ENCODE data around the gene XPOT.

Gene XPOT

DNA sequence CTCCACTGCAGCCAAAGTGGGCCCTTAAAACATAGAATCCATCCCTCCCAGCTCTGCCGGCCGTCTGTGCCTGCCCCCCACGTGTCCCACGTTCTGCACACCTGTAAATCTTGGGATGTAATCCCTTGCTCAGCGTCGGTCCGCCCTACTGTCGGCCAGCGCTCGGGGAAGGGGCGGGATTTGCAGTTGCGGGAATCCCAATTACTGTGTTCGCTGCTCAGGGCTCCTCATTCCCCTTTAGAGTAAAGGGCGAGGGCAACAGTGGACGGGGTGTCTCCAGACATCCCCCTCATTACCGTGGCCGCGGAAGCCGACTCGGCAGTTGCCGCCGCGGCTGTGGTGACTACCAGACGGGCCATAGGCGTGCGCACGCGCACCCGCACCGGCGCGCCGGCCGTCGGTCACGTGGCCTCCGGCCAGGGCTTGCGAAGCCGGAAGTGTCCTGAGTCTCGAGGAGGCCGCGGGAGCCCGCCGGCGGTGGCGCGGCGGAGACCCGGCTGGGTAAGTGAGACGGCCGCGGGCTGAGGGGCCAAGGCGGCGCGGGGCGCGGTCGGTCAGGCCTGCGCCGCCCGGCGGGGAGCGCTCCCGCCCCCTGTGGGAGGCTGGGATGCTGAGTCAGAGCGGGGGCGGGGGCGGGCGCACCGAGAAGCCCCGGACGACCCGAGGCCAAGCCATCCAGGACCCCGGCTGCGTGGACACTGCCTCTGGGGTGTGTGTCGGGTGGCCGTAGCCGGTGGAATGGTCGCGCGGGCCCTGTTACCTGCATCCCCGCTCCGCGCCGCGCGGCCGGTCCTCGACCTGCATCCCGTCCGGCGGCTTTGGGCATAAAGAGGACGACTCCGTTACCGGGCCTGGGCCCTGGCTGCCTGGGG lies 47.7 kb downstream of the XPOT start, which contains the start of gene TBK1:
Gene TBK1 (plus strand): TSS at position 434 of the 872 bp plus-strand sequence. CDS start 3,751 bp downstream, outside the sequence.
- peak within 1 kb of the TSS; percentile 94 for H3K4me3 ChIP-seq (ENCODE audit: extremely low read depth, insufficient read depth, low read length, poor library complexity, severe bottlenecking)
- H3K36me3 ChIP-seq (ENCODE audit: control insufficient read depth, insufficient read depth, low read length), result peaks cover 39% of the 10 kb centered on the region
- H3K4me1 ChIP-seq (ENCODE audit: control insufficient read depth, insufficient read depth, low read length, poor library complexity, severe bottlenecking), result peaks cover 10% of the 10 kb centered on the region
- no peaks in the 10 kb centered on the region for H3K9me3 ChIP-seq (ENCODE audit: control insufficient read depth, low read length)
- H3K27ac ChIP-seq (ENCODE audit: low read depth, low read length, severe bottlenecking), result peak within 1 kb of the TSS; percentile 86
- 0 to 1% methylated on average over 71 of the region's 94 CpGs for WGBS, 2 experiments (ENCODE audit: insufficient coverage in 2 of 2)

DNA sequence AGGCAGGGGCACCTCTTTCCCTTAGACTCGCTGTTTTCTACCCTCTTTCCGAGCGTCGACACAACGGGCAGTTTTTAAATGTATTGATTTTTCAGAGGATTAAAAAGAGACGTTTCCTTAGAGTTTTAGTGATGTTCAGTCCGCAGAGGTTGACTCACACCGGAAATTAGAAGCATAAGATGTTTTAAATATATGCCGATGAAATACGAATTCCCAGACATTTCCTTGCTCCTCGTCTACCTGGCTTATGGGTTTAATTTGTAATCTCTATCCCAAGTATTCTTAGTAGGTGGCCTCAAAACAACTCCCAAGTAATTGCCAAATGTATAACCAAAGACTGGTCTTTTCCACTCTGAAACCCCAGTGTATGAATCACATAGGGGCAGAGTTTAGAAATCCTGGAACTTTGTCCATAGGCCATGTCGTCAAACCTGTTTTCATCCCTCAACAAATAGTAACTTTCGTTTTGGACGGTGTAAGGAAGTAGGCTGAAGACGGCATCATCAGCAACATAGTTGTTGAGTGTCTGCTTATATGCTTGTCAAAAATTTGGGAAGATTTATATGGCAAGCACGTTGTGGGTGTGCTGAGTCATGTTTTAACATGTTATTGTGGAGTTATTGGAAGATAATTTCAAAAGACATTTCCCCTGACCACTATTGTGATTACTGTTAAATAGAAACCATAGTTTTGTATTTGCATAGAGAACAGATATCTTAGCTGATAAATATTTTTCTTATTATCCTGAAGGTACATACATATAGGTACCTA lies 48.6 kb downstream of the XPOT start:
- Histone ChIP-seq H3K4me3 (ENCODE audit: extremely low read depth, insufficient read depth, low read length, poor library complexity, severe bottlenecking) (peak overlapping the region; percentile 94), H3K27ac (ENCODE audit: low read depth, low read length, severe bottlenecking) (peak overlapping the region; percentile 86)
- WGBS, 2 experiments (ENCODE audit: insufficient coverage in 2 of 2), result 8 to 12% methylated on average over 4 to 6 of the region's 16 CpGs

DNA sequence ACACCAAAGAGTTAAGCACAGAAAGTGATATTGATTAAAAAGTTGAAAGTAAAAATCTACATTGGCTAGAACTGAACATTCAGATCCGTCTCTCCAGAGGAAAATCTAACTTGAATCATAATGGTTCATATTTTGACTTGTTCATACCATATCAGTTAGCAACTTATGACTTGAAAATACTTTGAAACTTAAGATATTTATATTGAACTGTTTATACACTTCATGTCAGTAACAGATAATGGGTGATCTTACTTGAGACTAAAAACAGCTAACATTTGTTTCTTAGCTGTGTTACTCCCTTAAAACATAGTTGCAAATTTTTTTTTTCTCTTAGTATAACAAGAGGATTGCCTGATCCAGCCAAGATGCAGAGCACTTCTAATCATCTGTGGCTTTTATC lies 51.3 kb downstream of the XPOT start:
- no CpG with 5 or more reads among the region's 1 CpG for WGBS, 2 experiments (ENCODE audit: insufficient coverage in 2 of 2)
- Histone ChIP-seq H3K4me3 (ENCODE audit: extremely low read depth, insufficient read depth, low read length, poor library complexity, severe bottlenecking) (no peak overlapping the region), H3K4me1 (ENCODE audit: control insufficient read depth, insufficient read depth, low read length, poor library complexity, severe bottlenecking) (peaks cover 17% of the 10 kb centered on the region), H3K36me3 (ENCODE audit: control insufficient read depth, insufficient read depth, low read length) (peaks cover 26% of the 10 kb centered on the region), H3K27ac (ENCODE audit: low read depth, low read length, severe bottlenecking) (no peak overlapping the region), H3K9me3 (ENCODE audit: control insufficient read depth, low read length) (no peaks in the 10 kb centered on the region)

More for the DNA sequence above, 48.6 kb downstream of the XPOT start:
- Histone ChIP-seq H3K9me3 (ENCODE audit: control insufficient read depth, low read length) (no peaks in the 10 kb centered on the region), H3K4me1 (ENCODE audit: control insufficient read depth, insufficient read depth, low read length, poor library complexity, severe bottlenecking) (peaks cover 18% of the 10 kb centered on the region), H3K36me3 (ENCODE audit: control insufficient read depth, insufficient read depth, low read length) (peaks cover 35% of the 10 kb centered on the region)

- Histone ChIP-seq H3K36me3 (ENCODE audit: control insufficient read depth, insufficient read depth, low read length) (peaks cover 30% of the 10 kb centered on the region), H3K9me3 (ENCODE audit: control insufficient read depth, low read length) (no peaks in the 10 kb centered on the region), H3K27ac (ENCODE audit: low read depth, low read length, severe bottlenecking) (no peak overlapping the region), H3K4me1 (ENCODE audit: control insufficient read depth, insufficient read depth, low read length, poor library complexity, severe bottlenecking) (peaks cover 13% of the 10 kb centered on the region), H3K4me3 (ENCODE audit: extremely low read depth, insufficient read depth, low read length, poor library complexity, severe bottlenecking) (no peak overlapping the region)
These were observed 51.9 kb downstream of the XPOT start for GRCh38 chr12:64456119-64456518.

DNA sequence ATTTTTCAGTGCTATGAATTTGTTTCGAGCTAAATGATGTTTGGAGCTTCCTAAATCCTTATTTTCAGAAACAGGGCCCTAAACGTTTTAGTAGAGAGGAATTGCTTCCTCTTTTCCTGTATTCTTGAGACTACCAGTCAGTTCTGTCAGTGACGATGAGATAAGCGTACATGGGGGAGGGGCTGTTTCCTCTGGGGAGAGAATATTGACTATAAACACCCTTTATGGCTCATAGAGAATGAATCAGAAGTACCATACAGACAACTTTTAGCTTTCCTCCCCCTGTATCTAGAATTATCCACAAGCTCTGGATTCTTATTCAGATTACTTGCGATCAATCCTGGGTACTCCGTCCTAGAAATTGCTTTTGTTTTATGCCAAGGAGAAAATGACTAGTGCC lies 52.8 kb downstream of the XPOT start:
- no peaks in the 10 kb centered on the region for H3K9me3 ChIP-seq (ENCODE audit: control insufficient read depth, low read length)
- peaks cover 13% of the 10 kb centered on the region for H3K4me1 ChIP-seq (ENCODE audit: control insufficient read depth, insufficient read depth, low read length, poor library complexity, severe bottlenecking)
- H3K4me3 ChIP-seq (ENCODE audit: extremely low read depth, insufficient read depth, low read length, poor library complexity, severe bottlenecking), result no peak overlapping the region
- H3K36me3 ChIP-seq (ENCODE audit: control insufficient read depth, insufficient read depth, low read length), result peaks cover 36% of the 10 kb centered on the region
- 72 to 94% methylated on average over 2 to 3 of the region's 6 CpGs for WGBS, 2 experiments (ENCODE audit: insufficient coverage in 2 of 2)
- H3K27ac ChIP-seq (ENCODE audit: low read depth, low read length, severe bottlenecking), result no peak overlapping the region

DNA sequence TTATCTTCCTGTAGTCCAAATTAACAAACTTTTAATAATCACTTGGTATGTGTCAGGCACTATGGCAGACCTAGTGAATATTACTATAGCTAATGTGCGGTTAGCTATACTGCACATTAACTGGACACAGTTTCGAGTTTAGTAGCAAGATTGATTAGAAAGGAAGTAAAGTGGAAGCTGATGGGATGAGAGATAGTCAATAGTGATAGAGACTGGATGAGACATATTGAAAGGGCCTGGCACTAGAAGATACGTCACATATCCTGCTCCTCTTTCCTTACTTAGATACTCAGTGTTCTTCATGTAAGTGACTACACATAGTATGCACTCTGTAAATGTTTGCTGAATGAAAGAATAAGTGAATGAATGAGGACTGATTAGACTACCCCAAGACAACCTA lies 53.3 kb downstream of the XPOT start:
- H3K9me3 ChIP-seq (ENCODE audit: control insufficient read depth, low read length), result no peaks in the 10 kb centered on the region
- H3K27ac ChIP-seq (ENCODE audit: low read depth, low read length, severe bottlenecking), result no peak overlapping the region
- H3K36me3 ChIP-seq (ENCODE audit: control insufficient read depth, insufficient read depth, low read length), result peaks cover 37% of the 10 kb centered on the region
- no peak overlapping the region for H3K4me3 ChIP-seq (ENCODE audit: extremely low read depth, insufficient read depth, low read length, poor library complexity, severe bottlenecking)
- WGBS, 2 experiments (ENCODE audit: insufficient coverage in 2 of 2), result 91 to 92% methylated on average over 2 of the region's 3 CpGs
- H3K4me1 ChIP-seq (ENCODE audit: control insufficient read depth, insufficient read depth, low read length, poor library complexity, severe bottlenecking), result peaks cover 13% of the 10 kb centered on the region

DNA sequence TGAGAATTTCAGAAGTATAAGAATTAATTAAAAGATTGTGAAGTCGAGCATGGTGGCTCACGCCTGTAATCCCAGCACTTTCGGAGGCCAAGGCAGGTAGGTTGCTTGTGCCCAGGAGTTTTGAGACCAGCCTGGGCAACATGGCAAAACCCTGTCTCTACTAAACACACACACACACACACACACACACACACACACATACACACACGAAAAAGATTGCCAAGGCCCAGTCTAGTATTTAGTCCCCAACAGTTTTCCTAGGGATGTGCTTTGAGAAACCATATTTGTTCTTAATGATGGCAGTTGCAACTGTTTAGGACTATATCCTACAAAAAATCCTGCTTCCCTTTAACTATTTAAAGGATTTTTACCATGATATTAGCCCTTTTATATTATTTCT lies 53.7 kb downstream of the XPOT start:
- Histone ChIP-seq H3K27ac (ENCODE audit: low read depth, low read length, severe bottlenecking) (no peak overlapping the region), H3K4me1 (ENCODE audit: control insufficient read depth, insufficient read depth, low read length, poor library complexity, severe bottlenecking) (peaks cover 13% of the 10 kb centered on the region), H3K36me3 (ENCODE audit: control insufficient read depth, insufficient read depth, low read length) (peaks cover 40% of the 10 kb centered on the region), H3K9me3 (ENCODE audit: control insufficient read depth, low read length) (no peaks in the 10 kb centered on the region), H3K4me3 (ENCODE audit: extremely low read depth, insufficient read depth, low read length, poor library complexity, severe bottlenecking) (no peak overlapping the region)
- 66 to 92% methylated on average over 2 of the region's 4 CpGs for WGBS, 2 experiments (ENCODE audit: insufficient coverage in 2 of 2)

DNA sequence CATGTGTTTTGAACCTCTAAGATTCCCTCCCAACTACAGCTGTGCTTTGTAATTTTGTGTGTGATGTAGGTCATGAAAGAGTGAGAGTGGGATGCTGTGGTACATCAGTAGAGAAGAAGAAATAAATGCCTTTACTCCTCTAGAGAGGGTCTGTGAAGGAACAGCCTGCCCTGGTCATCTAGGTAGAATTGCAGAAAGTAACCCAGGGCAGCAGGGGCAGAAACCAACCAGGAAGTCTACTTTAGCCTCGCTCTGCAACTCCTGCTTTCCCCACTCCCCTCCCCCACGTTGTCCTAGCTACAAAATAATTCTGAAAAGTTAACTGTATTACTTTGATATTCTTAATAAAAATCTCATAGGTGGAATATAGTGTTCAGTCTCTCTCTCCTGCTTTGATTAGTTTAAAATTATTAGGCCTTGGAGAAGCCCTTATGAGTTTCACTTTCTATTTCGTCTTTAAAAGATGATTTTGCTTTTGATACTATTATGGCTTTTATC lies 55.3 kb downstream of the XPOT start:
- no CpG with 5 or more reads among the region's 3 CpGs for WGBS, 2 experiments (ENCODE audit: insufficient coverage in 2 of 2)
- Histone ChIP-seq H3K27ac (ENCODE audit: low read depth, low read length, severe bottlenecking) (no peak overlapping the region), H3K36me3 (ENCODE audit: control insufficient read depth, insufficient read depth, low read length) (peaks cover 47% of the 10 kb centered on the region), H3K4me3 (ENCODE audit: extremely low read depth, insufficient read depth, low read length, poor library complexity, severe bottlenecking) (no peak overlapping the region), H3K9me3 (ENCODE audit: control insufficient read depth, low read length) (no peaks in the 10 kb centered on the region), H3K4me1 (ENCODE audit: control insufficient read depth, insufficient read depth, low read length, poor library complexity, severe bottlenecking) (peaks cover 13% of the 10 kb centered on the region)

DNA sequence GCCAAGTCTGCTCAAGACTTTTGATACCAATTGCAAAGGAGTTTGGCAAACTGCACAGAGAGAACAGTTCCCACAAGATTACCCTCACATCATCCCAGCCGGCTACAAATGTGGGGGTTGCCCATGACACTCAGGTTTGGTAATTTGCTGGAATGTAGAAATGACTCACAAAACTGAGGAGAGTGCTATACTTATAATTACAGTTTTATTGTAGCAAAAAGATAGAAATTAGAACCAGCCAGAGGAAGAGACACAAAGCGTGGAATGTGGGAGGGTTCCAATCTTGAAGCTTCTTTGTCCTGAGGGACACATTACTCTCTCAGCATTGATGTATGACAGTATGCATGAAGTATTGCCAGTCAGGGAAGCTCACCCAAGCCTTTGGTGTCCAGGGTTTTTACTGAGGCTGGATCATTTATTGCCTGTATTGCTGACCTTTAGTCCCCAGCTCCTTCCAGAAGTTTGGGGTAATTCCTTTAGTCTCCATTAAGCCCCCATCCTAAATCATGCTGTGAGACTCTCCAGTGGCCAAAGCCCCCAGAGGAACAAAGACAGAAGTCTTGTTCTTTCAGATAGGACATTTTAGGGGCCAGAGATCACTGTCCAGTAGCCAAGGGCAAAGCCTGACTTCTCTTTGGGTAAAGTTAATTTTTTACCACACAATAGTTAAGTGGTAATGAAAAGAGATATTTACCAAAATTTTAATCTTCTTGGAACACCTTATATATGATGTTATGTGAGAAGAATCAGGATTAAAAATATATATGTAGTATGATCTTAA lies 57.6 kb downstream of the XPOT start:
- H3K4me3 ChIP-seq (ENCODE audit: extremely low read depth, insufficient read depth, low read length, poor library complexity, severe bottlenecking), result no peak overlapping the region
- H3K27ac ChIP-seq (ENCODE audit: low read depth, low read length, severe bottlenecking), result no peak overlapping the region
- peaks cover 57% of the 10 kb centered on the region for H3K36me3 ChIP-seq (ENCODE audit: control insufficient read depth, insufficient read depth, low read length)

DNA sequence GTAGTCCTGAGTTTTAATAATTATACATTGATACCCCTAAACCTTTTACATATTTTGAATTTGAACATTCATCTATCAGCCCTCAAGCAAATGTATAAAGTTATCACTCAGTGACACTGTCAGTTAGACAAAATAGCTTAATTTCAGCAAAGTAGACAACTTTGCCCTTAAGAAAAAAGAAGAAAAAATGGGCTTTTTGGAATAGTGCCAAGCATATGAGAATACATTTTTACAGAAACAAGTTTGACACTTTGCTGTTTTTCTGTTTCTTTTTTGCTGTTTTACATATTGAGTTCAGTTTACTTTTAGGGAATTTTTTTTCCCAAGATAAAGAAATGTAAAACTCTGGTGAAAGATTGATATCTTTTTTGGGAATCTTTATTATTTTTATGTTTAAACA lies 62.0 kb downstream of the XPOT start:
- Histone ChIP-seq H3K4me3 (ENCODE audit: extremely low read depth, insufficient read depth, low read length, poor library complexity, severe bottlenecking) (no peak overlapping the region), H3K27ac (ENCODE audit: low read depth, low read length, severe bottlenecking) (no peak overlapping the region), H3K9me3 (ENCODE audit: control insufficient read depth, low read length) (no peaks in the 10 kb centered on the region), H3K4me1 (ENCODE audit: control insufficient read depth, insufficient read depth, low read length, poor library complexity, severe bottlenecking) (peaks cover 4% of the 10 kb centered on the region), H3K36me3 (ENCODE audit: control insufficient read depth, insufficient read depth, low read length) (peaks cover 80% of the 10 kb centered on the region)

More for the DNA sequence above, 57.6 kb downstream of the XPOT start:
- 100% methylated on average over 1 of the region's 2 CpGs for WGBS, 2 experiments (ENCODE audit: insufficient coverage in 2 of 2)
- Histone ChIP-seq H3K4me1 (ENCODE audit: control insufficient read depth, insufficient read depth, low read length, poor library complexity, severe bottlenecking) (peaks cover 13% of the 10 kb centered on the region), H3K9me3 (ENCODE audit: control insufficient read depth, low read length) (no peaks in the 10 kb centered on the region)
